Ovary (tissue), 9 donors: ENCODE results near the gene NRCAM. TPM values are rescaled to one million over a fixed set of nuclear protein-coding genes. Genes with fewer than 3 reads are reported as not detected.

ENCODE experiments used
- DNase-seq, 5 donors: peaks; one replicate each; pipeline ENCODE4 v3.0.0-alpha.2; 2019 to 2020
- H3K27ac ChIP-seq, 2 donors: fragments of 200-600 bp; one replicate each; pipeline versions ENCODE4 v1.5.1 to v1.8.0; 2019 to 2022
- H3K27me3 ChIP-seq: fragments of 200-600 bp; one replicate; pipeline ENCODE4 v1.8.0; 2022
- H3K36me3 ChIP-seq: fragments of 200-600 bp; sonication (generic); one replicate; pipeline ENCODE4 v1.5.1; 2019
- H3K4me1 ChIP-seq: one replicate; pipeline ENCODE4 v1.8.1; 2013; ENCODE audit warnings: mild to moderate bottlenecking, moderate library complexity; ENCODE audit not compliant: insufficient read depth
- H3K4me3 ChIP-seq: fragments of 200-600 bp; sonication (generic); one replicate; pipeline ENCODE4 v1.5.1; 2017
- H3K9me3 ChIP-seq, 2 donors: fragments of 200-600 bp in 1 of 2; sonication (generic) in 1 of 2; one replicate each; pipeline versions ENCODE4 v1.5.1 to v1.8.1; 2013 to 2019; ENCODE audit warnings: mild to moderate bottlenecking in 1 of 2, moderate library complexity in 1 of 2
- CTCF ChIP-seq, 3 donors: fragments of 450-650 bp in 2 of 3; fragments of 200-600 bp in 1 of 3; IDR thresholded peaks; one replicate each; pipeline versions ENCODE4 v1.5.1 to v1.8.0; 2016 to 2022; ENCODE audit warnings: antibody characterized with exemption in 3 of 3, mild to moderate bottlenecking in 1 of 3
- EP300 ChIP-seq: sonication (generic); formaldehyde crosslinking; IDR thresholded peaks from one replicate; pipeline ENCODE4 v1.6.1; 2017; ENCODE audit warnings: antibody characterized with exemption
- POLR2A ChIP-seq: fragments of 450-650 bp; IDR thresholded peaks from one replicate; pipeline ENCODE4 v1.6.1; 2017; ENCODE audit warnings: antibody characterized with exemption, mild to moderate bottlenecking, moderate library complexity
- WGBS, 3 donors: extraction: QIAGEN DNeasy Blood & Tissue Kit in 1 of 3; methylation state at CpG; one replicate each; pipeline versions ENCODE4 v1.1.5 to v1.1.7; 2013 to 2017; 5-methylcytosine and 5-hydroxymethylcytosine counted together
- intact Hi-C, 4 donors: fragments of 100-400 bp; cut with DNase I; formaldehyde crosslinking; loops; one replicate each; pipeline versions ENCODE4 v1.11.0 to v1.15.1; 2022 to 2023
- polyA plus RNA-seq, 2 donors: library from polyadenylated mRNA; stranded (reverse); fragments of 200-250 nt in 1 of 2; fragments of 350-450 nt in 1 of 2; fragmentation: Illumina TruSeq in 1 of 2; extraction: RNeasy Lipid Tissue Mini Kit (QIAGEN cat#74804) in 1 of 2; gene quantifications; one replicate each; pipeline ENCODE4 v1.2.3, GENCODE V29; 2013 to 2014
- total RNA-seq, 7 donors: library from RNA; depleted of rRNA in 2 of 7; stranded (reverse); fragments of >200 nt in 2 of 7; fragmentation: NEBNext Ultra II Directional in 3 of 7; extraction: Animal tissue kit (Norgen Biotek cat#: 25700) in 3 of 7; gene quantifications; one replicate each; pipeline versions ENCODE4 v1.1.0 to v1.2.4, GENCODE V29; 2016 to 2023
- donor health status: DM: no; HTN: no; CAD: no; lungs with moderate emphysema.
- donor health status: DM: no; HTN: no; CAD: no.
- donor health status: Bipolar disorder and iron deficiency.
- donor health status: DM: yes; HTN: yes; CAD: no.
- donor health status: DM: no; HTN: no; CAD: no.
- donor health status: DM: yes; HTN: yes; CAD: no.

NRCAM gene
- total and polyA plus RNA-seq, 9 donors = 0.61 to 14.8 (median 2.8) TPM

- H3K27me3 ChIP-seq = no peaks in the 10 kb centered on the region
- intact Hi-C loops = no loop called here
- H3K36me3 ChIP-seq = no peaks in the 10 kb centered on the region
- H3K27ac ChIP-seq = no peak overlapping the region
- H3K4me1 ChIP-seq = no peaks in the 10 kb centered on the region
- H3K9me3 ChIP-seq = no peaks in the 10 kb centered on the region
- WGBS, 3 donors = 58 to 85% (median 79%) methylated on average over 2 of the region's 2 CpGs
- H3K4me3 ChIP-seq = no peak overlapping the region
- DNase-seq = no peak
- no peak for TF ChIP-seq CTCF (IDR thresholded peaks at IDR 0.05)
- TF ChIP-seq EP300 = no peak
- no peak for TF ChIP-seq POLR2A
These were observed 30.4 kb downstream of the NRCAM start for GRCh38 chr7:108425714-108426275.

GRCh38 chr7:108424013-108424412 lies 32.2 kb downstream of the NRCAM start:
- Histone ChIP-seq H3K4me3 (no peak overlapping the region), H3K9me3 (no peaks in the 10 kb centered on the region), H3K27ac (no peak overlapping the region), H3K4me1 (no peaks in the 10 kb centered on the region), H3K36me3 (no peaks in the 10 kb centered on the region), H3K27me3 (no peaks in the 10 kb centered on the region)
- no peak for DNase-seq
- intact Hi-C loops = no loop called here
- WGBS, 3 donors = 83 to 90% (median 86%) methylated on average over 4 of the region's 4 CpGs
- no peak for TF ChIP-seq EP300
- no peak for TF ChIP-seq CTCF (IDR thresholded peaks at IDR 0.05)
- TF ChIP-seq POLR2A = no peak

GRCh38 chr7:108423089-108423989 lies 32.9 kb downstream of the NRCAM start:
- intact Hi-C loops = no loop called here
- Histone ChIP-seq H3K27me3 (no peaks in the 10 kb centered on the region), H3K4me3 (no peak overlapping the region), H3K27ac (no peak overlapping the region), H3K4me1 (no peaks in the 10 kb centered on the region), H3K9me3 (no peaks in the 10 kb centered on the region), H3K36me3 (no peaks in the 10 kb centered on the region)
- 85 to 90% (median 90%) methylated on average over 5 of the region's 5 CpGs for WGBS, 3 donors
- DNase-seq = no peak
- TF ChIP-seq POLR2A (no peak), EP300 (no peak), CTCF (IDR thresholded peaks at IDR 0.05) (no peak)

GRCh38 chr7:108421720-108422331 lies 34.4 kb downstream of the NRCAM start:
- WGBS, 3 donors = 16 to 26% (median 16%) methylated on average over 3 of the region's 3 CpGs
- Histone ChIP-seq H3K36me3 (no peaks in the 10 kb centered on the region), H3K27me3 (no peaks in the 10 kb centered on the region), H3K4me3 (no peak overlapping the region), H3K4me1 (no peaks in the 10 kb centered on the region), H3K9me3 (no peaks in the 10 kb centered on the region), H3K27ac (no peak overlapping the region)
- intact Hi-C loops = no loop called here
- TF ChIP-seq POLR2A (no peak), CTCF (IDR thresholded peaks at IDR 0.05) (no peak), EP300 (no peak)
- DNase-seq = no peak
